Activated B cell treated with CpG ODN at 0.5 μM for 24 hours (primary cell): Measurements from ENCODE around the gene RWDD4. TPM values are rescaled to one million over a fixed set of nuclear protein-coding genes. Genes with fewer than 3 reads are reported as not detected.

ENCODE experiments used
- ATAC-seq: fragments of 200-7000 bp; cut with Tn5 transposase; one replicate; pipeline ENCODE4 v1.10.0; 2021; ENCODE audit warnings: low read depth, mild to moderate bottlenecking, moderate library complexity
- CTCF ChIA-PET: fragments of 350-600 bp; sonication (Branson Sonifier 250); formaldehyde crosslinking; loops from one replicate; lab custom pipeline; 2021; ENCODE audit warnings: antibody characterized with exemption; lab: Charles Lee
- POLR2A ChIA-PET: fragments of 350-600 bp; sonication (Branson Sonifier 250); formaldehyde crosslinking; loops from one replicate; lab custom pipeline; 2021; ENCODE audit warnings: antibody characterized with exemption; lab: Charles Lee
- DNase-seq: peaks from one replicate; pipeline ENCODE4 v3.0.0; 2022
- H3K27ac Mint-ChIP-seq: one replicate; pipeline ENCODE4 v1.8.0; 2020; ENCODE audit warnings: mixed read lengths
- H3K27me3 Mint-ChIP-seq: one replicate; pipeline ENCODE4 v1.8.0; 2021; ENCODE audit warnings: mixed read lengths
- H3K36me3 Mint-ChIP-seq: one replicate; pipeline ENCODE4 v1.8.0; 2021; ENCODE audit warnings: low read depth, mixed read lengths
- H3K4me1 Mint-ChIP-seq: one replicate; pipeline ENCODE4 v1.8.0; 2021; ENCODE audit warnings: mixed read lengths
- H3K4me3 Mint-ChIP-seq: one replicate; pipeline ENCODE4 v1.8.0; 2020; ENCODE audit warnings: mild to moderate bottlenecking, mixed read lengths
- H3K9me3 Mint-ChIP-seq: one replicate; pipeline ENCODE4 v1.8.0; 2020; ENCODE audit warnings: mixed read lengths
- intact Hi-C: fragments of 100-400 bp; cut with micrococcal nuclease; formaldehyde crosslinking; loops from one replicate; pipeline ENCODE4 v1.15.1; 2024
- total RNA-seq: library from RNA; stranded (reverse); gene quantifications from 2 replicates; pipeline ENCODE4 v1.2.3, GENCODE V29; 2022
- TF ChIP-seq, protein P1 (sequence below): fragments of 200-600 bp; IDR thresholded peaks from one replicate; pipeline ENCODE4 v1.8.0; 2022; ENCODE audit warnings: antibody characterized with exemption, mild to moderate bottlenecking

Gene RWDD4
- total RNA-seq, 1 donor from 2014 or later, result 14.6 TPM

DNA sequence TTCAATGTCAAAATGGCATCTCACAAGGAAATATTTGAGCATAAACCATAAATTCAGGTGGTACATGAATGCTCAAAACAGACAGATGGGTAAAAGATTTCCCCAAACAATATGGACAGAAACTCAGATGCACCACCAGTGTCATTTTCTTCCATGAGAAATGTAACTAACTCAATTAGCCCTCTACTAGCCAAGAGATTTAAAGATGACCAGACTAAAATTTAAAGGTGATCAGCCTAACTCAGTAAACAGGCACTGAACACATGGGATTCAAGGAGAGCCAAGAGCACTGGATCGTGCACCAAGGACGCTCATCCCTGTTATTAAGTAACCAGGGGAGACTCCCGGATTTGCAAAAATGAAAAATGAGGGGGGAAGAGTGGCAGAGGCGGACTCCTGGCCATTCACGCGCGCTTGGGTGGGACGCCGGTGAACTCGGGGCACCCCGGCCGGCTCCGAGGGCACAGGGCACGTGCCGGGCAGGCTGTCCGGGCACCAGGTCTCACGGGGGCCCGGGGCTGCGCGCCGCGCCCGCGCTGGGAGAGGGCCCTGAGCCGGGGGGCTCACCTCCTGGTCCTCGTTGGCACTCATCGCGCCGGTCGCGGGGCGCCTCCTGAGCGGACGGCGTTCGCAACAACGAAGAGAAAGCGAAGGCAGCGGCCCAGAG, 490 bp downstream of the RWDD4 start:
- Mint-ChIP-seq H3K4me3 (peak overlapping the region; percentile 93), H3K27ac (peak overlapping the region; percentile 85), H3K4me1 (peaks cover 28% of the 10 kb centered on the region), H3K9me3 (no peaks in the 10 kb centered on the region), H3K27me3 (no peaks in the 10 kb centered on the region), H3K36me3 (peaks cover 18% of the 10 kb centered on the region)
- ATAC-seq (no peak), DNase-seq (peak; percentile 44)
- TF ChIP-seq, protein P1, sequence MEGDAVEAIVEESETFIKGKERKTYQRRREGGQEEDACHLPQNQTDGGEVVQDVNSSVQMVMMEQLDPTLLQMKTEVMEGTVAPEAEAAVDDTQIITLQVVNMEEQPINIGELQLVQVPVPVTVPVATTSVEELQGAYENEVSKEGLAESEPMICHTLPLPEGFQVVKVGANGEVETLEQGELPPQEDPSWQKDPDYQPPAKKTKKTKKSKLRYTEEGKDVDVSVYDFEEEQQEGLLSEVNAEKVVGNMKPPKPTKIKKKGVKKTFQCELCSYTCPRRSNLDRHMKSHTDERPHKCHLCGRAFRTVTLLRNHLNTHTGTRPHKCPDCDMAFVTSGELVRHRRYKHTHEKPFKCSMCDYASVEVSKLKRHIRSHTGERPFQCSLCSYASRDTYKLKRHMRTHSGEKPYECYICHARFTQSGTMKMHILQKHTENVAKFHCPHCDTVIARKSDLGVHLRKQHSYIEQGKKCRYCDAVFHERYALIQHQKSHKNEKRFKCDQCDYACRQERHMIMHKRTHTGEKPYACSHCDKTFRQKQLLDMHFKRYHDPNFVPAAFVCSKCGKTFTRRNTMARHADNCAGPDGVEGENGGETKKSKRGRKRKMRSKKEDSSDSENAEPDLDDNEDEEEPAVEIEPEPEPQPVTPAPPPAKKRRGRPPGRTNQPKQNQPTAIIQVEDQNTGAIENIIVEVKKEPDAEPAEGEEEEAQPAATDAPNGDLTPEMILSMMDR, result no peak
- intact Hi-C loops, result loop anchor here (1.0 to 5.0 kb wide), 9 partner anchors 63 to 1812 kb away; partner anchors contain the start of genes ANKRD37, CASP3, CCDC110 and CDKN2AIP
- CTCF ChIA-PET, result no interaction called here
- POLR2A ChIA-PET, result interaction anchor here (0.9 to 1.8 kb wide), 4 partner anchors 152 to 740 kb away, joined by 3 to 14 read pairs (median 5); partner anchors contain the start of gene CDKN2AIP

DNA sequence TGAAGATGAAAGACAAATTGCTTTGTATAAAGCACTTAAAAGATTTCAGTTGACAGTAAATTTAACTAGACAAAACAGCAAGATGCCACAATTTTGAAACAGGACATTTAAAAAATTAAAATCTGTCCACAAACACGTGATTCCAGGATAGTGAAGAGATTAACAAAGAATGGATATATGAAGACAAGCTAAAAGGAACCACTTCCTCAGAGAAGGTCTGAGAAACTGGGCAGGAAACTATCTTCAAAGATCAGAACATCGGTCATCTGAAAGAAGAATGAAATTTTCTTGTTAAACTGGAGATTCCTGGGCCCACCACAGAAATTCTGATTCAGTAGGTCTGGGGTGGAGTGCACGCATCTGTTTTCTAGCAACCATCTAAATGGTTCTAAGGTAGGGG, 1.4 kb downstream of the RWDD4 start:
- intact Hi-C loops, result loop anchor here (5.0 kb wide), 2 partner anchors 990 to 1485 kb away; partner anchors contain the start of genes CASP3, PRIMPOL and SLC25A4
- peak overlapping the region; percentile 93 for H3K4me3 Mint-ChIP-seq
- ATAC-seq (no peak), DNase-seq (no peak)
- TF ChIP-seq, protein P1, result no peak
- no peak overlapping the region for H3K27ac Mint-ChIP-seq
- H3K4me1 Mint-ChIP-seq, result peaks cover 28% of the 10 kb centered on the region
- no peaks in the 10 kb centered on the region for H3K9me3 Mint-ChIP-seq
- POLR2A ChIA-PET, result interaction anchor here (1.0 kb wide), 1 partner anchor 154 kb away, joined by 3 read pairs; no protein-coding TSS in a partner anchor
- CTCF ChIA-PET, result no interaction called here
- no peaks in the 10 kb centered on the region for H3K27me3 Mint-ChIP-seq
- H3K36me3 Mint-ChIP-seq, result peaks cover 26% of the 10 kb centered on the region

DNA sequence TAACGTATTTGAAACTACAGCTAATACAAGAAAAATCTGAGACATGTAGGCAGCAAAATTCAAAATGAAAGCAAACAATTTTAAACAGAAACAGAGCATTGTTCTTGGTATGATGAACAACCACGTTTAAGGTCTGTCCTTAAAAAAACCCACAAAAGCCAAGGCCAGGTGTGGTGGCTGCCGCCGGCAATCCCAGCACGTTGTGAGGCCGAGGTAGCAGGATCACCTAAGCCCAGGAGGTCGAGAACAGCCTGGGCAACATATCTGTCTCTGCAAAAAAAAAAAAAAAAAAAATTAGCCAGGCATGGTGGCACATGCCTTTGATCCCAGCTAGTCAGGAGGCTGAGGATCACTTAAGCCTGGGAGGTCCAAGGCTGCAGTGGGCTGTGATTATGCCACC, 13.7 kb downstream of the RWDD4 start:
- ChIA-PET POLR2A (no interaction called here), CTCF (no interaction called here)
- Mint-ChIP-seq H3K9me3 (no peaks in the 10 kb centered on the region), H3K36me3 (peaks cover 55% of the 10 kb centered on the region), H3K4me1 (no peaks in the 10 kb centered on the region), H3K4me3 (no peak overlapping the region), H3K27me3 (no peaks in the 10 kb centered on the region), H3K27ac (no peak overlapping the region)
- no peak for DNase-seq
- no peak for ATAC-seq
- TF ChIP-seq, protein P1, result no peak
- intact Hi-C loops, result no loop called here

DNA sequence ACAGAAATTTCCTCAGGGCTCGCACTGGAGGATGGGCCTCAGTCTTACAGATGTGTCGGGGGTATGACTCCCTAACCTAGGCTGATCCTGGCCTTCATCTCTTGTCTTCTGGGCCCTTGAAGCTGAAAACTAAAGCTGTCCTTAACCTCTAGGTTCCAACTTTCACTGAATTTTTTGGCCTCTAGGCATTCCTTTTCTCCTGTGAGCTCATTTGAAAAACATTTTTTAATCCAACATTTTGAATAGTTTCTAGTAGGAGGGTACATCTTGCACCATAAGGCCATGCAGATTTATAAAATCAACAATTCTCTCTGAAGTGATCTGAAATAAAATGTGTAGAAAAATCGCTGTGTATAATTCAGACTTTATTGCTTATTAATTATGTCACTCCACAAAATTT, 19.7 kb downstream of the RWDD4 start:
- POLR2A ChIA-PET, result no interaction called here
- H3K27me3 Mint-ChIP-seq, result no peaks in the 10 kb centered on the region

DNA sequence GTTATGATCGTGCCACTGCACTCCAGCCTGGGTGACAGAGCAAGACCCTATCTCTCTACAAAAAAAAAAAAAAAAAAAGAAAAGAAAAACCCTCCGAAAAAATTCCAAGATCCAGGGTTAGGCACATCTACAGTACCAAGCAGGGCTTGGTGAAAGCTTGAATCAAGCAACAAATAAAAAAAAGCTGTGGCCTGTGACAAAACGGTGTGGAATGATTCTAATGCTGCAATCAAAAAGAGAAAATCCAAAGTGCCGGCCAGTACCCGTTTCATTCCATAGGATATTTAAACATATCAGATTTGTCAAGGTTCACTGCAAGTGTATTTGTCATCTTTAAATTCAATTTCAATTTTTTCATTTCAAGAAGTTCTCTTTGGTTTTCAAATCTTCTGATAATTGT, 20.5 kb downstream of the RWDD4 start:
- Mint-ChIP-seq H3K36me3 (peaks cover 10% of the 10 kb centered on the region), H3K27ac (no peak overlapping the region), H3K27me3 (no peaks in the 10 kb centered on the region), H3K9me3 (no peaks in the 10 kb centered on the region), H3K4me1 (no peaks in the 10 kb centered on the region), H3K4me3 (no peak overlapping the region)
- CTCF ChIA-PET, result no interaction called here
- POLR2A ChIA-PET, result no interaction called here
- no peak for ATAC-seq
- intact Hi-C loops, result no loop called here
- DNase-seq, result no peak
- TF ChIP-seq, protein P1, result no peak

More for the DNA sequence above, 19.7 kb downstream of the RWDD4 start:
- TF ChIP-seq, protein P1, result no peak
- no peak for DNase-seq
- no peak overlapping the region for H3K27ac Mint-ChIP-seq
- H3K4me3 Mint-ChIP-seq, result no peak overlapping the region
- no peak for ATAC-seq
- H3K9me3 Mint-ChIP-seq, result no peaks in the 10 kb centered on the region
- intact Hi-C loops, result no loop called here
- CTCF ChIA-PET, result no interaction called here
- peaks cover 17% of the 10 kb centered on the region for H3K36me3 Mint-ChIP-seq
- no peaks in the 10 kb centered on the region for H3K4me1 Mint-ChIP-seq
